Measurements from ENCODE around the gene CDCP1. TPM values are rescaled to one million over a fixed set of nuclear protein-coding genes. Genes with fewer than 3 reads are reported as not detected.

Gene CDCP1
- total RNA-seq, 2 experiments from 2014 or later: 0.32 to 0.36 TPM

- TF ChIP-seq CTCF (IDR thresholded peaks at IDR 0.05): no peak
- no peak overlapping the region for H3K4me3 Mint-ChIP-seq
- H3K27me3 Mint-ChIP-seq: peaks cover 3% of the 10 kb centered on the region
- intact Hi-C loops (cut with micrococcal nuclease): loop anchor here (5.0 kb wide), 1 partner anchor 43 kb away; no protein-coding TSS in a partner anchor
- CTCF ChIA-PET: interaction anchor here (0.8 to 1.0 kb wide), 2 partner anchors 8 to 100 kb away, joined by 4 read pairs; no protein-coding TSS in a partner anchor
- no peaks in the 10 kb centered on the region for H3K36me3 Mint-ChIP-seq (ENCODE audit: low read depth)
- POLR2A ChIA-PET: interaction anchor here (0.5 kb wide), 1 partner anchor 550 kb away, joined by 3 read pairs; no protein-coding TSS in a partner anchor
- ATAC-seq: peak; percentile 55
- H3K4me1 Mint-ChIP-seq (ENCODE audit: low read depth): peaks cover 69% of the 10 kb centered on the region
- H3K9me3 Mint-ChIP-seq: no peaks in the 10 kb centered on the region
- no peak overlapping the region for H3K27ac Mint-ChIP-seq
- peak; percentile 48 for DNase-seq
These were observed 36.2 kb downstream of the CDCP1 start for GRCh38 chr3:45109771-45110508.

GRCh38 chr3:45106874-45107273 lies 39.3 kb downstream of the CDCP1 start:
- no peaks in the 10 kb centered on the region for H3K36me3 Mint-ChIP-seq (ENCODE audit: low read depth)
- no peak for ATAC-seq
- ChIA-PET POLR2A (interaction anchor here (0.9 kb wide), 1 partner anchor 486 kb away, joined by 4 read pairs; no protein-coding TSS in a partner anchor), CTCF (interaction anchor here (2.7 kb wide), 1 partner anchor 11 kb away, joined by 8 read pairs; no protein-coding TSS in a partner anchor)
- peak overlapping the region; percentile 77 for H3K27ac Mint-ChIP-seq
- peaks cover 11% of the 10 kb centered on the region for H3K27me3 Mint-ChIP-seq
- H3K4me1 Mint-ChIP-seq (ENCODE audit: low read depth): peaks cover 70% of the 10 kb centered on the region
- intact Hi-C loops (cut with micrococcal nuclease): no loop called here
- no peak for TF ChIP-seq CTCF (IDR thresholded peaks at IDR 0.05)
- no peaks in the 10 kb centered on the region for H3K9me3 Mint-ChIP-seq
- no peak for DNase-seq
- H3K4me3 Mint-ChIP-seq: no peak overlapping the region

- Mint-ChIP-seq H3K4me1 (ENCODE audit: low read depth) (peaks cover 75% of the 10 kb centered on the region), H3K27me3 (peaks cover 15% of the 10 kb centered on the region), H3K27ac (peak overlapping the region; percentile 77), H3K4me3 (peak overlapping the region; percentile 49), H3K9me3 (no peaks in the 10 kb centered on the region), H3K36me3 (ENCODE audit: low read depth) (no peaks in the 10 kb centered on the region)
- intact Hi-C loops (cut with micrococcal nuclease): no loop called here
- ChIA-PET CTCF (interaction anchor here (0.7 to 2.7 kb wide), 3 partner anchors 12 to 68 kb away, joined by 3 to 8 read pairs (median 3); no protein-coding TSS in a partner anchor), POLR2A (interaction anchor here (0.9 to 1.2 kb wide), 3 partner anchors 8 to 486 kb away, joined by 3 to 4 read pairs (median 4); no protein-coding TSS in a partner anchor)
- ATAC-seq (peak; percentile 81), DNase-seq (peak; percentile 90)
- no peak for TF ChIP-seq CTCF (IDR thresholded peaks at IDR 0.05)
These were observed 40.1 kb downstream of the CDCP1 start for GRCh38 chr3:45105855-45106671.

GRCh38 chr3:45104715-45105711 lies 41.2 kb downstream of the CDCP1 start:
- TF ChIP-seq CTCF (IDR thresholded peaks at IDR 0.05): no peak
- ChIA-PET POLR2A (interaction anchor here (1.0 to 1.2 kb wide), 2 partner anchors 8 to 9 kb away, joined by 3 to 4 read pairs; no protein-coding TSS in a partner anchor), CTCF (interaction anchor here (1.3 to 2.7 kb wide), 2 partner anchors 13 to 67 kb away, joined by 3 to 8 read pairs; no protein-coding TSS in a partner anchor)
- Mint-ChIP-seq H3K36me3 (ENCODE audit: low read depth) (no peaks in the 10 kb centered on the region), H3K4me3 (peak overlapping the region; percentile 49), H3K4me1 (ENCODE audit: low read depth) (peaks cover 67% of the 10 kb centered on the region), H3K9me3 (no peaks in the 10 kb centered on the region), H3K27ac (peak overlapping the region; percentile 77), H3K27me3 (peaks cover 22% of the 10 kb centered on the region)
- ATAC-seq: peak; percentile 18
- peak; percentile 20 for DNase-seq
- intact Hi-C loops (cut with micrococcal nuclease): no loop called here

All from activated CD8-positive, alpha-beta T cell treated with anti-CD3 and anti-CD28 coated beads for 36 hours (primary cell).